DMS 273 treated with DMSO at 0.1 percent for 48 hours (cell line): ENCODE results near the gene UNC5B.

Experiments
- DNase-seq: peaks from one replicate; lab custom pipeline; 2025; lab: John Stamatoyannopoulos, UW

The UNC5B gene

GRCh38 chr10:71239946-71240795, 27.8 kb downstream of the UNC5B start:
- peak; percentile 56 for DNase-seq

- peak; percentile 91 for DNase-seq
Observed at GRCh38 chr10:71241114-71241829, 28.9 kb downstream of the UNC5B start.

GRCh38 chr10:71241830-71242621, 29.7 kb downstream of the UNC5B start:
- no peak for DNase-seq

GRCh38 chr10:71242622-71243009, 30.2 kb downstream of the UNC5B start:
- no peak for DNase-seq

GRCh38 chr10:71243756-71244395, 31.5 kb downstream of the UNC5B start:
- DNase-seq = no peak

GRCh38 chr10:71244431-71245419, 32.4 kb downstream of the UNC5B start:
- DNase-seq = no peak

GRCh38 chr10:71245420-71246325, 33.3 kb downstream of the UNC5B start:
- no peak for DNase-seq

GRCh38 chr10:71246591-71247413, 34.4 kb downstream of the UNC5B start:
- no peak for DNase-seq

- DNase-seq = no peak
Observed at GRCh38 chr10:71247414-71247705, 35.0 kb downstream of the UNC5B start.

GRCh38 chr10:71247804-71248203, 35.4 kb downstream of the UNC5B start:
- no peak for DNase-seq

GRCh38 chr10:71248210-71248609, 35.8 kb downstream of the UNC5B start:
- no peak for DNase-seq

- no peak for DNase-seq
Observed at GRCh38 chr10:71249996-71250395, 37.6 kb downstream of the UNC5B start.

GRCh38 chr10:71250405-71250804, 38.0 kb downstream of the UNC5B start:
- no peak for DNase-seq

- DNase-seq = no peak
Observed at GRCh38 chr10:71250842-71251241, 38.5 kb downstream of the UNC5B start.

- DNase-seq = no peak
Observed at GRCh38 chr10:71251319-71251718, 38.9 kb downstream of the UNC5B start.

- DNase-seq = no peak
Observed at GRCh38 chr10:71252220-71252619, 39.9 kb downstream of the UNC5B start.

- no peak for DNase-seq
Observed at GRCh38 chr10:71253981-71254818, 41.8 kb downstream of the UNC5B start.
